Keratinocyte (primary cell): Measurements from ENCODE around the gene WDR33. TPM values are rescaled to one million over a fixed set of nuclear protein-coding genes. Genes with fewer than 3 reads are reported as not detected.
"Not testable (repeated sequence)": the region's sequence is repeated elsewhere in the genome, so short reads cannot be mapped to it uniquely, and the experiment has no call there.

Experiments
- DNase-seq: peaks from one replicate; pipeline ENCODE4 v3.0.0-alpha.2; 2011; ENCODE audit warnings: low read depth, missing footprints, low spot score
- FAIRE-seq: peaks from 2 replicates; lab custom pipeline; 2011; peaks lifted over from hg19 to GRCh38; lab: Jason Lieb, UNC
- H2AFZ ChIP-seq: 2 replicates; pipeline ENCODE4 v1.6.0; 2012; ENCODE audit warnings: low read length, control low read depth, inconsistent platforms; ENCODE audit not compliant: control insufficient read depth
- H3K27ac ChIP-seq: 2 replicates; pipeline ENCODE4 v1.5.1; 2011; ENCODE audit warnings: low read length; ENCODE audit not compliant: control insufficient read depth, insufficient read depth
- H3K27me3 ChIP-seq: 3 replicates; pipeline ENCODE4 v1.6.0; 2011; ENCODE audit warnings: low read length; ENCODE audit not compliant: control insufficient read depth, insufficient read depth; ENCODE audit errors: extremely low read depth
- H3K36me3 ChIP-seq, 2 experiments: 2 replicates in 1 of 2; 3 replicates in 1 of 2; pipeline ENCODE4 v1.5.1; 2011; ENCODE audit warnings: low read length in 2 of 2, mild to moderate bottlenecking in 1 of 2; ENCODE audit not compliant: control insufficient read depth in 2 of 2, insufficient read depth in 2 of 2; ENCODE audit errors: extremely low read depth in 1 of 2
- H3K4me1 ChIP-seq: 3 replicates; pipeline ENCODE4 v1.5.1; 2011; ENCODE audit warnings: low read length; ENCODE audit not compliant: control insufficient read depth, insufficient read depth; ENCODE audit errors: extremely low read depth
- H3K4me2 ChIP-seq: 3 replicates; pipeline ENCODE4 v1.6.0; 2011; ENCODE audit warnings: low read depth, low read length; ENCODE audit not compliant: control insufficient read depth, insufficient read depth; ENCODE audit errors: extremely low read depth
- H3K4me3 ChIP-seq, 3 experiments: fragments of 200-600 bp in 1 of 3; sonication (generic) in 1 of 3; 2 replicates in 2 of 3; 3 replicates in 1 of 3; pipeline ENCODE4 v1.5.1; 2011 to 2016; ENCODE audit warnings: low read length in 3 of 3, mild to moderate bottlenecking in 3 of 3, control low read depth in 2 of 3, inconsistent platforms in 1 of 3, low read depth in 1 of 3, mixed read lengths in 1 of 3, mixed run types in 1 of 3, moderate library complexity in 1 of 3; ENCODE audit not compliant: control insufficient read depth in 2 of 3, insufficient read depth in 2 of 3; ENCODE audit errors: extremely low read depth in 1 of 3
- H3K79me2 ChIP-seq: 2 replicates; pipeline ENCODE4 v1.6.0; 2012; ENCODE audit warnings: low read length; ENCODE audit not compliant: control insufficient read depth, insufficient read depth
- H3K9ac ChIP-seq: 3 replicates; pipeline ENCODE4 v1.6.0; 2011; ENCODE audit warnings: low read length; ENCODE audit not compliant: control insufficient read depth, insufficient read depth; ENCODE audit errors: extremely low read depth
- H3K9me1 ChIP-seq: 3 replicates; pipeline ENCODE4 v1.6.0; 2011; ENCODE audit warnings: low read length; ENCODE audit not compliant: control insufficient read depth, insufficient read depth; ENCODE audit errors: extremely low read depth
- H3K9me3 ChIP-seq: 2 replicates; pipeline ENCODE4 v1.5.1; 2012; ENCODE audit warnings: low read depth, low read length; ENCODE audit not compliant: control insufficient read depth
- H4K20me1 ChIP-seq: 3 replicates; pipeline ENCODE4 v1.6.0; 2011; ENCODE audit warnings: low read length; ENCODE audit not compliant: control insufficient read depth, insufficient read depth; ENCODE audit errors: extremely low read depth
- EZH2 ChIP-seq: IDR thresholded peaks from one replicate; pipeline ENCODE4 v1.6.1; 2012; ENCODE audit warnings: inconsistent platforms, mild to moderate bottlenecking, low read length, moderate library complexity
- dilution Hi-C: fragments of 300-500 bp; cut with MboI; formaldehyde crosslinking; loops from one replicate; pipeline ENCODE4 v1.7.0; 2020; ENCODE audit warnings: low sequenced_read_pairs; ENCODE audit not compliant: extremely low pct_ligation_motif_present
- polyA plus RNA-seq, 5 experiments: library from polyadenylated mRNA; depleted of rRNA in 3 of 5; stranded (reverse) in 3 of 5; stranded (forward) in 1 of 5; unstranded in 1 of 5; fragments of >200 nt; gene quantifications; 1 replicate in 1 of 5; 2 replicates in 3 of 5; 3 replicates in 1 of 5; pipeline versions ENCODE4 v1.2.1 to v1.2.3, GENCODE V29; 2011 to 2012; ENCODE audit warnings: missing spikeins in 2 of 5, low read depth in 1 of 5, low replicate concordance in 1 of 5
- TF ChIP-seq, protein P1 (sequence below), 3 experiments: IDR thresholded peaks in 1 of 3; conservative IDR thresholded peaks in 1 of 3; optimal IDR thresholded peaks in 1 of 3; 2 replicates in 2 of 3; 3 replicates in 1 of 3; pipeline versions ENCODE3 to v1.5.1; 2011; ENCODE audit warnings: low read length in 3 of 3, mild to moderate bottlenecking in 3 of 3, moderate library complexity in 2 of 3, control low read depth in 1 of 3, inconsistent platforms in 1 of 3; ENCODE audit not compliant: insufficient read depth in 2 of 3; ENCODE audit errors: extremely low read depth in 1 of 3

The WDR33 gene
- polyA plus RNA-seq, 1 donor (not counting 4 experiments of a cell fraction or from before 2014, with no cell fraction given) = 44.5 TPM

DNA sequence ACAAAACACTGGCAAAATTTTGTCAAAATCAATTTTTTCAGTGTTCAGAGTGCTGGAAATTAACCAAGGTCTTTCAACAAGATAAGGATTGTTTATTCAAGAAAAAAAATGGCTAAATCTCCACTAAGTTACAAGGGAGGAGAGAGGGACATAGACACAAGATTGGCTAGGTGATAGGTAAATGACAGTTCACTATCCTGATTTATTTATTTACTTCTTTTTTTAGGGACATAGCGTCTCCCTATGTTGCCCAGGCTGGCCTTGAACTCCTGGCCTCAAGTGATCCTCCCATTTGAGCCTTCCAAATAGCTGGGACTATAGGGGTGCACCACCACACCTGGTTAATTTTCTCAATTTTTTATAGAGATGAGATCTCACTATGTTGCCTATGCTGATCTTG is 3.7 kb upstream of the WDR33 start:
- DNase-seq (no peak), FAIRE-seq (no peak)
- H3K4me2 ChIP-seq = no peak overlapping the region
- H3K36me3 ChIP-seq = no peaks in the 10 kb centered on the region
- TF ChIP-seq, protein P1, sequence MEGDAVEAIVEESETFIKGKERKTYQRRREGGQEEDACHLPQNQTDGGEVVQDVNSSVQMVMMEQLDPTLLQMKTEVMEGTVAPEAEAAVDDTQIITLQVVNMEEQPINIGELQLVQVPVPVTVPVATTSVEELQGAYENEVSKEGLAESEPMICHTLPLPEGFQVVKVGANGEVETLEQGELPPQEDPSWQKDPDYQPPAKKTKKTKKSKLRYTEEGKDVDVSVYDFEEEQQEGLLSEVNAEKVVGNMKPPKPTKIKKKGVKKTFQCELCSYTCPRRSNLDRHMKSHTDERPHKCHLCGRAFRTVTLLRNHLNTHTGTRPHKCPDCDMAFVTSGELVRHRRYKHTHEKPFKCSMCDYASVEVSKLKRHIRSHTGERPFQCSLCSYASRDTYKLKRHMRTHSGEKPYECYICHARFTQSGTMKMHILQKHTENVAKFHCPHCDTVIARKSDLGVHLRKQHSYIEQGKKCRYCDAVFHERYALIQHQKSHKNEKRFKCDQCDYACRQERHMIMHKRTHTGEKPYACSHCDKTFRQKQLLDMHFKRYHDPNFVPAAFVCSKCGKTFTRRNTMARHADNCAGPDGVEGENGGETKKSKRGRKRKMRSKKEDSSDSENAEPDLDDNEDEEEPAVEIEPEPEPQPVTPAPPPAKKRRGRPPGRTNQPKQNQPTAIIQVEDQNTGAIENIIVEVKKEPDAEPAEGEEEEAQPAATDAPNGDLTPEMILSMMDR (optimal IDR thresholded peaks at IDR 0.05 in 1 of 3, IDR thresholded peaks at IDR 0.05 in 1 of 3, conservative IDR thresholded peaks at IDR 0.05 in 1 of 3; ENCODE audit: extremely low read depth in 1 of 3, insufficient read depth in 2 of 3, low read length in 3 of 3) = no peak
- no peak for TF ChIP-seq EZH2
- dilution Hi-C loops = no loop called here
- H3K9ac ChIP-seq = no peak overlapping the region
- H3K4me1 ChIP-seq = peaks cover 6% of the 10 kb centered on the region
- no peaks in the 10 kb centered on the region for H3K9me3 ChIP-seq
- no peak overlapping the region for H3K27ac ChIP-seq
- no peak overlapping the region for H2AFZ ChIP-seq
- no peaks in the 10 kb centered on the region for H3K27me3 ChIP-seq
- H3K4me3 ChIP-seq = no peak overlapping the region
- H4K20me1 ChIP-seq = peaks cover under 1% of the 10 kb centered on the region
- H3K79me2 ChIP-seq = peaks cover 13% of the 10 kb centered on the region
- no peaks in the 10 kb centered on the region for H3K9me1 ChIP-seq

DNA sequence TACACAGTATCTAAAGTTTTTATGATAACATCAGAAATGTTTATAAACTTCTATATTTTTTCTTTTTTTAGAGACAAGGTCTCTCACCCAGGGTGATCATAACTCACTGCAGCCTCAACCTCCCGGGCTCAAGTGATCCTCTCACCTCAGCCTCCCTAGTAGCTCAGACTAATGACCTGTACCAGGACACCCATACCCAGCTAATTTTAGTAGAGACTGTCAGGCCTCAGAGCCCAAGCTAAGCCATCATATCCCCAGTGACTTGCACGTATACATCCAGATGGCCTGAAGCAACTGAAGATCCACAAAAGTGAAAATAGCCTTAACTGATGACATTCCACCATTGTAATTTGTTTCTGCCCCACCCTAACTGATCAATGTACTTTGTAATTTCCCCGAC is 1.5 kb upstream of the WDR33 start:
- DNase-seq, H3K9me1 ChIP-seq, H3K36me3 ChIP-seq, FAIRE-seq, H3K4me2 ChIP-seq, H4K20me1 ChIP-seq, H3K27me3 ChIP-seq, H3K27ac ChIP-seq, H3K9me3 ChIP-seq, H3K9ac ChIP-seq, H3K4me3 ChIP-seq, H2AFZ ChIP-seq, dilution Hi-C loops: not testable (repeated sequence)
- Histone ChIP-seq H3K79me2 (peaks cover 35% of the 10 kb centered on the region), H3K4me1 (peaks cover 19% of the 10 kb centered on the region)
